Stimulated activated naive CD8-positive, alpha-beta T cell treated with anti-CD3 and anti-CD28 coated beads, Interleukin-15, Interleukin-2, amounts not matched to agents 100 U/mL and 50 U/mL, for 24 hours (primary cell): ENCODE measurements around the gene FIG4.
A peak's percentile ranks its signal among the peaks of the same experiment; 100 is the strongest.
"Not testable (repeated sequence)": the region's sequence is repeated elsewhere in the genome, so short reads cannot be mapped to it uniquely, and the experiment has no call there.

Experiments used
- ATAC-seq: fragments of 150-1000 bp; cut with Tn5 transposase; one replicate; pipeline ENCODE4 v1.10.0; 2021
- DNase-seq: peaks from one replicate; pipeline ENCODE4 v3.0.0; 2021

The FIG4 gene

DNA sequence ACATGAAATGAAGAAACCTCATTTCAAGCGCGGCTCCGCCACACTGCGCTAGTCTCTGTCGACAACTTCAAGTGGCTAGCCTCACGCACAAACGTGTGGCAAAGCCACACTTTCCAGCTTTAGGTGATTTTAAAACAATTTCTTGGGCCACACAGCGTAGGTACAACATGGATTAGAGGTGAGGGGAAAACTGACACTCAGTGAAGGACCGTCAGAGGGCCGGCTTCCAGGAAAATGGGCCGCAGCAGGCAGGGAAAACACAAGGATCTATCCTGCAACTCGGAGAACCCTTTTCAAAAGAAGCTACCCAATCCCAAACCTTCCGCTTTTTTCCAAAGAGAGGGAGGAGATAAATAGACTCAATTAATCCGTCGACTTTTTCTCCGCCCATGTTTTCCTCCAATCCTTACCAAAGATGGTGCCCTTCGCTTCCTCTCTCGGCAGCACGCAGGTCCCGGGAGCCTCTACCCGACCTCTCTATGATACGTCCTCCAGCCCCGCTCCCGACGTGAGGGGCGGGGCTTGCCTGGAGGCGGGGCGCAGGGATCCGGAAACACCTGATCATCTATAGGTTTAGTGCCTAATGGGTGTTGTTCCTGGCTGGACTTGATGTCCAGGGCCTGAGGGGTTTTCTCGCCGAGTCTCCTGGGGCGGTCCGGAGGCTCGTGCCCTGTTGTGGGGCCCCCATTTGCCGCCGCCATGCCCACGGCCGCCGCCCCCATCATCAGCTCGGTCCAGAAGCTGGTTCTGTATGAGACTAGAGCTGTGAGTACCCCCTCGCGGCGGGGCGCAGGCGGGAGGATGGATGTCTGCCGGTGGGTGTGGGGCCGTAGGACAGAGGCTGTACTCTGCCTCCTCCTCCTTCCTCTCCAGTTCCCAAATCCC, at the start of gene FIG4, which contains the start of gene AK9:
Gene FIG4 (plus strand): TSS at position 560 of the 885 bp plus-strand sequence. CDS start 140 bp downstream, at position 700.
Gene AK9 (minus strand): TSS at position 466 of the 885 bp plus-strand sequence. CDS start 15,457 bp downstream, outside the sequence.
- ATAC-seq: peak; percentile 97

DNA sequence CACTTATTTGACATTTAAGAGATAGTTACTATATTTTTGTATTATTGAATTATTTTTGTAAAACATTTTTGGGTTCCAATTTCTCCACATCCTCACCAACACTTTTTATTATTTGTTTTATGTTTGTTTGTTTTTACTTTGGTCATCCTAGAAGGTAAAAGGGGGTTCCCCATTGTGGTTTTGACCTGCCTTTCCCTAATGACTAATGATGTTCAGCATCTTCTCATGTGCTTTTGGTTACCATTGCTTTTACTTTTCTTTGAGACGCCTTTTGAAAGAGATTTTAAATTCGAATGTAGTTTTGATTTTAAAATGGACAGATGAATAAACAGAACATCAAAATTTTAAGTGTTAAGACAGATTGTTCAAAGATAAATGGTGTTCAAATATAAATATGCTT, 47.0 kb upstream of the FIG4 start:
- ATAC-seq: no peak
- no peak for DNase-seq

More for the DNA sequence above, at the start of gene FIG4, which contains the start of gene AK9:
- peak; percentile 94 for DNase-seq

DNA sequence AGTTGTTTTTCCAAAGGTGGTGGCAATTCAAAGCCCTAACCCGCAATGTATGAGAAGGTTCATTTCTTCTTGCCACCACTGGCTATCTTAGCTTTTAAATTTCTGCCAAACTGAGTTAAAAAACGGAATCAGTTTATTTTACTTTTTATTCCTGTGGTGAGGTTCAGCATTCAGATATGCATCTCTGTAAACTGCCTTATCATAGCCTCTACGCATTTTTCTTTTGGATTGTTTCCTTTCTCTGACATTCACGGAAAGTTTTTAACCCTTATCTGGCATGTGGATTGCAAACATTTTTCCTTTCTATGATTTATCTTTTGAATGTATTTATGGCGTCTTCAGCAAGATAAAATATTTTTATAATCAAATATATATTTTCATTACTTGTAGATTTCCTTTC, 37.8 kb upstream of the FIG4 start:
- DNase-seq (no peak), ATAC-seq (no peak)

GRCh38 chr6:109655761-109656262, 35.3 kb upstream of the FIG4 start:
- ATAC-seq (no peak), DNase-seq (no peak)

DNA sequence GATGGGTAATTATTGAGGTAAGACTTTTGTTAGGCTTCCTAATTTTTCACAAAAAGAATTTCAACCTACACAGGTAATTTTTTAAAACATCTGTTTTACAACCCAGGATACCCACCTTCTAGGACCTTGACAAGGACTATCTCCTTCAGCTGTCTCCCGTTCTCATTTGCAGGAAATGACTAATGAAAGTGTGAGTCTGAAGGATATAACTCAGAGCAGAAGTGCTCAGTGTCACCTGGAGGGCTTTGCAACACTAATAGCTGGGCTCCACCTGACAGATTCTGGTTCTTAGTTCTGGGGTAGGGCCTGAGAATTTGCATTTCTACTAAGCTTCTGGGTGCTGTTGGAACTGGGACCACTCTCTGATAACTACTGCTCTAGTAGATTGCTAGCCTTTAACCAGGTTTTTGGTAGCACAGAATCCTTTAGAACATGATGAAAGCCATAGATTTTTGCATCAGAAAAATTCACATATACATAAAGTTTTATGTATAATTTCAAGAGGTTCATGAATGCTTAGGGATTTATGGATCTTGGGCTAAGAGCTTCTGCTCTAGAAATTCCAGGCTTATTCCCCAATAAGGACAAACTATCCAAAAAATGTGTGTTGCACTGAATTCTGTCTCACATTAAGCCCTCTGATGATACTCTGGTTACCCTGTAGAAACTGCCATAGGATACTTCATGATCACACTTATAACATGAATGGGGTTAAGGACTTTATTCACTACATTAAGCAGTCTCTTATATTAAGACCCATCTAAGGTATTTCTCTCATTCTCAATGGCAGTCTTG, 30.4 kb upstream of the FIG4 start:
- ATAC-seq (peak; percentile 46), DNase-seq (no peak)

GRCh38 chr6:109662192-109662591, 28.9 kb upstream of the FIG4 start:
- no peak for ATAC-seq
- DNase-seq: no peak

DNA sequence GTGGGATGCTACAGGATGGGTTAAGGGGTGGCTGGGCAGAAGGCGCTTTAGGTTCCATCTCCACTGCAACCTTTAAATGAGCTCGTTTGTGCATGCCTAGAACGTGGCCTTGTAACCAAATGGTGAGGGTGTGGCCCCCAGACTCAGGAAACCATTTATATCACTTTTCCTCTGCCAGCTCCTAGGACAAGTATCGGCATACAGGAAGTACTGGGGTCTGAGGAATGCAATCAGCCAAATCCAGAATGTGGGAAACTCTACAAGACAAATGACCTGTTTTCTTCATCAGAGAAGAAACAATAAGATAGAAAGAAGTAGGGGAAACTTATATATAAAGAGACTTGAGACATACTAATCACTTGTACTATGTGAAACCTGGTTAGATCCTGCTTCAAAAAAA, 21.3 kb upstream of the FIG4 start:
- ATAC-seq (no peak), DNase-seq (no peak)

- no peak for DNase-seq
Measured at GRCh38 chr6:109671733-109672132, 19.4 kb upstream of the FIG4 start.

DNA sequence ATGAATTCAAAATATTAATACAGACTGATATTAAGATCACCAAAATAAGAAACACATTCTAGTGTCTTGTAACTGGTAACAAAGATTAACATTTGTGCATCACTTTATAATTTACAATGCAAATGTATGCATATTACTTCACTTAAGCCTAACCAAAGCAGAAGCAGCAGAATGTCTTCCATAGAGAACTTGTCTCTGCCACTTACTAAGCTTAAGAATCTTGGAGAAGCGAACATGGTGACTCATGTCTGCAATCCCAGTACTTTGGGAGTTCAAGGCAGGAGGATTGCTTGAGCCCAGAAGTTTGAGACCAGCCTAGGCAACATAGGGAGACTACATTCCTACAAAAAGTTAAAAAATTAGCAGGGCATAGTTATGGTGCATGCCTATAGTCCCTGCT, 18.9 kb upstream of the FIG4 start:
- ATAC-seq (no peak), DNase-seq (no peak)

More at GRCh38 chr6:109671733-109672132, 19.4 kb upstream of the FIG4 start:
- ATAC-seq: no peak

GRCh38 chr6:109672839-109673238, 18.3 kb upstream of the FIG4 start:
- DNase-seq: no peak
- no peak for ATAC-seq

DNA sequence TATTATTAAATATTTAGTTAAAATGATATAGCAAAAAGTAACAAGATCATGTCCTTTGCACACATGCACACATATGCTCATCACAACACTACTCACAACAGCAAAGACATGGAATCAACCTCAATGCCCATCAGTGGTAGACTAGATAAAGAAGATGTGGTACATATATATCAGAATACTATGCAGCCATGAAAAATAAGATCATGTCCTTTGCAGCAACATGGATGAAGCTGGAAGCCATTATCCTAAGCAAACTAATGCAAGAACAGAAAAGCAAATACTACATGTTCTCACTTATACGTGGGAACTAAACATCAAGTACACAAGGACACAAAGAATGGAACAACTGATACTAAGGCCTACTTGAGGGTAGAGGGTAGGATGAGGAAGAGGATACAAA, 14.4 kb upstream of the FIG4 start:
- ATAC-seq (no peak), DNase-seq (no peak)

- ATAC-seq: no peak
Measured at GRCh38 chr6:109678240-109678639, 12.9 kb upstream of the FIG4 start.

DNA sequence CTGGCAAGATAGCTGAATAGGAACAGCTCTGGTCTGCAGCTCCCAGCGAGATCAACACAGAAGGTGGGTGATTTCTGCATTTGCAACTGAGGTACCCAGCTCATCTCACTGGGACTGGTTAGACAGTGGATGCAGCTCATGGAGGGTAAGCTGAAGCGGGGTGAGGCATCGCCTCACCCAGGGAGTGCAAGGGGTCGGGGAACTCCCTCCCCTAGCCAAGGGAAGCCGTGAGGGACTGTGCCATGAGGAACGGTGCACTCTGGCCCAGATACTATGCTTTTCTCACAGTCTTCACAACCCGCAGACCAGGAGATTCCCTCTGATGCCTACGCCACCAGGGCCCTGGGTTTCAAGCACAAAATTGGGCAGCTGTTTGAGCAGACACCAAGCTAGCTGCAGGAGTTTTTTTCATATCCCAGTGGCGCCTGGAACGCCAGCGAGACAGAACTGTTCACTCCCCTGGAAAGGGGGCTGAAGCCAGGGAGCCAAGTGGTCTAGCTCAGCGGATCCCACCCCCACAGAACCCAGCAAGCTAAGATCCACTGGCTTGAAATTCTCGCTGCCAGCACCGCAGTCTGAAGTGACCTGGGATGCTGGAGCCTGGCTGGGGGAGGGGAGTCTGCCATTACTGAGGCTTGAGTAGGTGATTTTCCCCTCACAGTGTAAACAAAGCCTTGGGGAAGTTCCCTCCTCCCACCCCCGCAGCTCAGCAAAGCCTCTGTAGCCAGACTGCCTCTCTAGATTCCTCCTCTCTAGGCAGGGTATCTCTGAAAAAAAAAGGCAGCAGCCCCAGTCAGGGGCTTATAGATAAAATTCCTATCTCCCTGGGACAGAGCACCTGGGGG, 12.2 kb upstream of the FIG4 start:
- DNase-seq: peak; percentile 15
- ATAC-seq: not testable (repeated sequence)

More at GRCh38 chr6:109678240-109678639, 12.9 kb upstream of the FIG4 start:
- DNase-seq: no peak

DNA sequence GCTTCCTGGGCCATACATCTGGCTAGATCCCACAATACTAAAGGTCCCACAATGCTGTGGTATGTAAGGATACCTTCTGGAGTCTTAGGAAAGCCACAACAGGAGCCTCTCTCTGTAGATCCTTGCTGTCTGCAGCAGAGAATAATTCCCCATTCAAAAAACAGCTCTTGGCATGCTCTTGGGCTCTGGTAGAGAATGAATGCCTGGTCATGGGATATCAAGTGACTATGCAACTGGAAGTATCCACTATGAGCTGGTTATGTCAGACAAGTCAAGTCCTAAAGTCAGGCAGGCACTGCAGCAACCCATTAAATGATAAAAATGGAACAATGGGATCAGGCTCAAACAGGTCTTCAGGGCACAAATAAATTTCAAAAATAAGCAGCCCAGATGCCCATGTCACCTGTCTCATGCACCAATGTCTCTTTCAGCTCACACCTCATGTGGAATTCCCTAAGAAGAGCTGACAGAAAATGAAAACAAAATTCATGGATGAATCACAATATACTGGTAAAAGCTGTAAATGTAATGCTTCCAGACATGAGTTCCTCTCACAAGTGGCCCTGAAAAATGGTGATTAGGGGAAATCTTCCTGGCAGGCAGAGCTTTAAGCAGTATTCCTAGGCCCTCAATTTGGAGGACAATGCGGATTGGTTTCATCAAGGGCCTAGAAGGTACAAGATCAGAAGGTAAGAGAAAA, 4.4 kb upstream of the FIG4 start:
- no peak for ATAC-seq
- no peak for DNase-seq

- peak; percentile 21 for ATAC-seq
- DNase-seq: peak; percentile 11
Measured at GRCh38 chr6:109687271-109687761, 3.8 kb upstream of the FIG4 start.

DNA sequence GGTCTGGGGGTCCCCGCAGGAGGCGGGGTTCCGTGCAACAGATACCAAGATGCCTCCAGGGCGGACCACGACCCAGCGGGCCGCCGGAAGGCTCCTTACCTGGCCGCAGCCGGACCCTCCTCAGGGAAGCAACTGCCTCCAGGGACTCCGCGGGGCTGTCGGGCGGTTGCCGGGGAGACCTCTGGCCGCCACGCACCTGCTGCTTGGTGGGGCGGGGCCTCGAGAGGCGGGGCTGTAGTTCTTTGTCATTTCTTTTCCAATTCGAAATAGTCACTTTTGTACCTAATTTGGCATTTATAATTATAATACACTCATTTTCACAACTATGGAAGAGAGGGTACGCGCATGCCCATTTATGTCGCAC, 741 bp upstream of the FIG4 start:
- peak; percentile 49 for ATAC-seq
- DNase-seq: peak; percentile 77

GRCh38 chr6:109693111-109693510, 2.0 kb downstream of the FIG4 start:
- ATAC-seq (no peak), DNase-seq (no peak)

DNA sequence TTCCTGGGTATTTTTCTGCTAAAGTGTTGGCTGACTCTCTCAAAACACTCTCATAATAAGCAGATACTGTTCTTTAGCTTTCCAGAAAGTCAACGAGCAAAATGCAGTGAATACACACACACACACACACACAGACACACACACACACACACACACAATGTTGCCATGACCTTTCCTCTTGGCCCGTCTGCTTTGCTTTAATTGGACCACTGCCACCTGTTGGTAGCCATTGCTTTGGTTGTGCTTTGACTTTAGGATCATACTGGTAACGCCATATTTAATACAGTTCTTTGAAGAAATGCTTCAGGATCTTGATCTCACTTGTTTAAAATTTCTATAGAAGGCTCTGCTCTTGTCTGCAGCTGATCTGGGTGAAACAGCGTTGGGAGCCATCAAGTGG, 4.4 kb downstream of the FIG4 start:
- ATAC-seq (no peak), DNase-seq (no peak)

GRCh38 chr6:109696355-109696754, 5.3 kb downstream of the FIG4 start:
- ATAC-seq (no peak), DNase-seq (no peak)

- ATAC-seq (no peak), DNase-seq (no peak)
Measured at GRCh38 chr6:109701221-109701620, 10.1 kb downstream of the FIG4 start.

- no peak for DNase-seq
- no peak for ATAC-seq
Measured at GRCh38 chr6:109701774-109702173, 10.7 kb downstream of the FIG4 start.
